ENCODE results near the gene TCAP. TPM values are rescaled to one million over a fixed set of nuclear protein-coding genes. Genes with fewer than 3 reads are reported as not detected.
A peak's percentile ranks its signal among the peaks of the same experiment; 100 is the strongest.

The TCAP gene
- total and polyA plus RNA-seq, 8 donors: 0.13 to 3.0 (median 0.54) TPM

DNA sequence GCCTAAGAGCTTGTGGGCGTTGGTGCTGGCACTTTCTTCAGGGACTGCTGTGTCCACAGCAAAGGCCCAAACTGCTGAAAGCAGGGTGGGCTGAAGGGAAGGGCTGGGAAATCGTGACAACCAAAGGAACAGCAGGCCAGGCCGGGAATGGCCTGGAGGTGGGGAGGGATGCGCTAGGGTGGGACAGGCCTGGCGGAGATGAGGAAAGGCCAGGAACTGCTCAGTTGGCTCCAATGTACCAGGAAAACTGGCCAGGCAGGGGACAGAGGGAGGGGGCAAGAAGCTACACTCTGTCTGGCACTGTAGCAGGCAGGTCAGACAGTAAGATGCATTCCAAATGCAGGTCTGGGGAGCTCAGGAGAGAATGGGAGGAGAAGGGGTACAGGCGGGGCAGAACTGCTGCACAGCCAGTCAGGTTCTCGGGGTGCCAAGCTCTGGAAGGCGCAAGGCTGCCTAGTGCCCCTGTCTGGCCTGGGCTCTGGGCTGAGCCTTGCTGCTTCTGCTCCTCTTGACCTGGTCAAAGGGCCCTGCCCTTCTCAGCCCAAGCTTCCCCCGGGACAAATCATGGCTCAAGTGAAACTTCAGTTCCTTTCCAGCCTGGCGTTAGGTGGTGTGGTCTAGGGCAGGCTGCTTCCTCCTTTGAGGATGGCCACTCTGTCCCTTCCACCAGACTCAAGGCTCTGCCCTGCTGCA, 10.4 kb downstream of the TCAP start:
- ATAC-seq (no peak), FAIRE-seq (no peak), DNase-seq (peak in 2 of 6 donors; percentile 13 to 59)
- Histone ChIP-seq H3K4me1 (peaks cover 0 to 8% (median 5%) of the 10 kb centered on the region in 3 donors), H3K27ac (peak overlapping the region; percentile 22 to 71 (median 59)), H3K27me3 (peaks cover 0 to 4% (median 0%) of the 10 kb centered on the region in 4 donors), H3K4me3 (no peak overlapping the region), H3K36me3 (no peaks in the 10 kb centered on the region), H3K9me3 (no peaks in the 10 kb centered on the region)
- intact Hi-C loops (cut with DNase I): no loop called here
- TF ChIP-seq, protein P1, sequence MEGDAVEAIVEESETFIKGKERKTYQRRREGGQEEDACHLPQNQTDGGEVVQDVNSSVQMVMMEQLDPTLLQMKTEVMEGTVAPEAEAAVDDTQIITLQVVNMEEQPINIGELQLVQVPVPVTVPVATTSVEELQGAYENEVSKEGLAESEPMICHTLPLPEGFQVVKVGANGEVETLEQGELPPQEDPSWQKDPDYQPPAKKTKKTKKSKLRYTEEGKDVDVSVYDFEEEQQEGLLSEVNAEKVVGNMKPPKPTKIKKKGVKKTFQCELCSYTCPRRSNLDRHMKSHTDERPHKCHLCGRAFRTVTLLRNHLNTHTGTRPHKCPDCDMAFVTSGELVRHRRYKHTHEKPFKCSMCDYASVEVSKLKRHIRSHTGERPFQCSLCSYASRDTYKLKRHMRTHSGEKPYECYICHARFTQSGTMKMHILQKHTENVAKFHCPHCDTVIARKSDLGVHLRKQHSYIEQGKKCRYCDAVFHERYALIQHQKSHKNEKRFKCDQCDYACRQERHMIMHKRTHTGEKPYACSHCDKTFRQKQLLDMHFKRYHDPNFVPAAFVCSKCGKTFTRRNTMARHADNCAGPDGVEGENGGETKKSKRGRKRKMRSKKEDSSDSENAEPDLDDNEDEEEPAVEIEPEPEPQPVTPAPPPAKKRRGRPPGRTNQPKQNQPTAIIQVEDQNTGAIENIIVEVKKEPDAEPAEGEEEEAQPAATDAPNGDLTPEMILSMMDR (IDR thresholded peaks at IDR 0.05): no peak
- WGBS, 2 donors: 76 to 79% methylated on average over 10 of the region's 10 CpGs

DNA sequence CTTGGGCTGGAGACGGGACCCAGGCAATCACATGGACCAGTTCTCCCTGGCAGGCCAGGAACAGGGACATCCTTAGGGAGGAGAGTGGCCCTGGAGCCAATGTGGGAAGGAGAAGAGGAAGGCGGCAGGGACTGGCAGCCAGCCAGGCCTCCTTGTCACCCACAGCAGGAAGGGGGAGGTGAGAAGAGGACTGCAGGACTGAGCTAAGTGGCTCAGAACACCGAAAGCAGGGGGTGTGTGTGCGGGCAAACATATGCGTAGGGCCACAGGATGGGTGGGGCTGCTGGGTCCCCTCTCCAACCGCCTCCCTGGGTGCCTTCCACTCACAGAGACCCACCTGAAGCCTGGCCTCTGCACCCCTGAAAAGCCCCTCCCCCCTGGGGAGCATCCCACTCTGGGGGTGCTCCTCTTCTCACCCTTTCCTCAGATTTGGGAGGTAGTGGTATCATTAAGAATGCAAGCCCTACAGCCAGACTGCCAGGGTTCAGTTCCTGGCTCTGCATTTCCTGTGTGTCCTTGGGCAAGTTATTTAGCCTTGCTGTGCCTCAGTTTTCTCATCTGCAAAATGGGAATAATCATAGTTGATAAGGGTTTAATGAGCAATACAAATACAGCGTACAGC, 11.2 kb downstream of the TCAP start:
- H3K4me3 ChIP-seq: no peak overlapping the region
- ATAC-seq: peak in 3 of 4 donors; percentile 24 to 40 (median 28)
- TF ChIP-seq, protein P1 (IDR thresholded peaks at IDR 0.05): no peak
- FAIRE-seq: no peak
- WGBS, 2 donors: 51 to 57% methylated on average over 6 to 7 of the region's 7 CpGs
- H3K27me3 ChIP-seq: peaks cover 0 to under 1% (median 0%) of the 10 kb centered on the region in 4 donors
- DNase-seq: peak in 4 of 6 donors; percentile 20 to 78 (median 63)
- peaks cover 0 to 8% (median 5%) of the 10 kb centered on the region in 3 donors for H3K4me1 ChIP-seq
- intact Hi-C loops (cut with DNase I): no loop called here
- peak overlapping the region in 3 of 4 donors; percentile 22 to 71 (median 68) for H3K27ac ChIP-seq
- H3K9me3 ChIP-seq: no peaks in the 10 kb centered on the region
- no peaks in the 10 kb centered on the region for H3K36me3 ChIP-seq

DNA sequence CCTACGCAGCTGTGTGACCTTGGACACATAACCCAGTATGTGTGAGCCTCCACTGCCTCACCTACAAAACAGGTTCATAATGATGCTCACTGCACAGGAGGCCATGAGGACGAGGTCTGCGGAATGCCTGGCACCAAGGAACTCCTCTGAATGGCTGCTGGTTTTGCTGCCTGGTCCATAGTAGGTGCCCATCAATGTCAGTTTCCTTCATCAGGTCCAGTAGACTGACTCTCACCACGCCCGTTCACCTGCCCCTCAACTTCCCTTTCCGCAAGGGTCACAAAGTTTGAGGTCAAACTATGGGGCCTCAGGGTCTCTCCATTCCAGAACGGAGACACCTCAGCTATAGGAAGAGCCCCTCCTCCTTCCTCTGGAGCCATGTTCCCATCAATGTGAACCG, 11.9 kb downstream of the TCAP start:
- DNase-seq (peak in 1 of 6 donors; percentile 15), ATAC-seq (no peak), FAIRE-seq (no peak)
- no peak overlapping the region for H3K27ac ChIP-seq
- no peaks in the 10 kb centered on the region for H3K36me3 ChIP-seq
- WGBS, 2 donors: 76 to 88% methylated on average over 8 of the region's 8 CpGs
- intact Hi-C loops (cut with DNase I): no loop called here
- H3K4me1 ChIP-seq: peaks cover 0 to 8% (median 5%) of the 10 kb centered on the region in 3 donors
- TF ChIP-seq, protein P1 (IDR thresholded peaks at IDR 0.05): no peak
- H3K9me3 ChIP-seq: no peaks in the 10 kb centered on the region
- no peak overlapping the region for H3K4me3 ChIP-seq
- H3K27me3 ChIP-seq: no peaks in the 10 kb centered on the region

DNA sequence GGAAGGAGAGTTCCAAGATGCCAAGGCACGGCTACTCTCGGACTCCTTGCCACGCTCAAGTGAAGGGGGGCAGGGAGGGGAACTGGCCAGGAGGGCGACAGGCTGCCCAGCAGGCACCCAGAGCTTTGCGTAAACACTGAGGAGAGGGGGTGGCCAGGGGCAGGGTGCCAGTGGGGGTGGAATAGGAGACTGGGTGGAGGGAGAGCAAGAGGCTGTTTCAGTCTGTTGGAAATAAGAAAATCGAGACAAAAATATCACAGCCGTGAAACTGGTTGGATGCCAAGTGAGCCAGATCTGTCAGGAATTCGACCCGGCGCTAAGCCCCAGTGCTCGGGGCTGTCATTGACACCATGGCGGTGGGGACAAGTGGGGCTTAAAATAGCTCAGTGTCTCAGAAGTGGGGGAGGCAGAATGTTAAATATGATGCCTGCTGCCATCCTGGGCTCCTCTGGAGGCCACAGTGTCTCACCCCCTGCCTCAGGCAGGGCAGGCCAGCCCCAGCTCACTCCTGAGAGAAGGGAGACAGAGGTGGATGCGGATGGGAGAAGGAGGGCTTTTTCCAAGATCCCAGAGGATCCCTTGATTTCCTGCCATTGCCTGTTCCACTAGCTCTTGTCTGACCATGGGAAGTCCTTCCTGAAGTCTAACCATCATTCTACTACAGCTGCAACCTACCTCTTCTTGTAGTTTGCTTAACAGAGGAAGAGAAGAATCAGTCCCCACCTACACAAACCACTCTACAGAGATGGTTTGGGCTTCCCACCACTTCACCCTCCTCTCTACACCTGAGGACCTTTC, 12.6 kb downstream of the TCAP start:
- WGBS, 2 donors: 61 to 74% methylated on average over 13 of the region's 13 CpGs
- TF ChIP-seq, protein P1 (IDR thresholded peaks at IDR 0.05): no peak
- H3K4me1 ChIP-seq: peaks cover 0 to 8% (median 5%) of the 10 kb centered on the region in 3 donors
- no peaks in the 10 kb centered on the region for H3K36me3 ChIP-seq
- no peak overlapping the region for H3K4me3 ChIP-seq
- H3K9me3 ChIP-seq: no peaks in the 10 kb centered on the region
- DNase-seq: peak in 1 of 6 donors; percentile 59
- no peaks in the 10 kb centered on the region for H3K27me3 ChIP-seq
- no peak for ATAC-seq
- FAIRE-seq: no peak
- H3K27ac ChIP-seq: no peak overlapping the region
- intact Hi-C loops (cut with DNase I): no loop called here
